ENCODE measurements around the gene PCDH11Y.
"Not testable (repeated sequence)": the region's sequence is repeated elsewhere in the genome, so short reads cannot be mapped to it uniquely, and the experiment has no call there.

DNA sequence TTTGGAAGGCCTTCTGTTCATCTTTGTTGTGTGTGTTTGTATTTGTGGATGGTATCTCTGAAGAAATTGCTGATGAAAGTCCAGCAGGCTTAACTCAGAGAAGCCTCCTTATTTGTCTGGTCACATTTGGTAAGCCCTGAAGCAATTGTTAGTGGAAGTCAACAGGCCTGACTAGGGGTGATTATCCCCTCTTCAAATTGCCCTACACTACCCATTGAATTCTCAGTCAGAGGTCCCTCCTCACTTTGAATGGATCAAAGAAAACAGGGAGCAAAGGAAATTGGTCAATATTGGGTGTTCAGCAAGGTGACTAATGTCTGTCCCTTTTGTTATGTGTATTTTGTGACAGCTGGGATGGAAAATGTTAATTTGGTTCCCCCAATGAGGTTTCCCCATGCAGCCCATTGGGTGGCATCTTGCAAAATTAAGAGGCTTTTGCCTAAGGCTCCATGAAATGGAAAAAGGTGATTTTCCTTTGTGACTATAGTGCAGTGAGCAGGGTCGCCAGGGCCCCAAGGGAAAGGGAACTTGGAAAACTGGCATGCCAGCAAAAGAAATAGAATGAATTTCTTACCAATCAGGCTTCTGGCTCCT lies 709.8 kb downstream of the PCDH11Y start:
- TF ChIP-seq, protein P1, sequence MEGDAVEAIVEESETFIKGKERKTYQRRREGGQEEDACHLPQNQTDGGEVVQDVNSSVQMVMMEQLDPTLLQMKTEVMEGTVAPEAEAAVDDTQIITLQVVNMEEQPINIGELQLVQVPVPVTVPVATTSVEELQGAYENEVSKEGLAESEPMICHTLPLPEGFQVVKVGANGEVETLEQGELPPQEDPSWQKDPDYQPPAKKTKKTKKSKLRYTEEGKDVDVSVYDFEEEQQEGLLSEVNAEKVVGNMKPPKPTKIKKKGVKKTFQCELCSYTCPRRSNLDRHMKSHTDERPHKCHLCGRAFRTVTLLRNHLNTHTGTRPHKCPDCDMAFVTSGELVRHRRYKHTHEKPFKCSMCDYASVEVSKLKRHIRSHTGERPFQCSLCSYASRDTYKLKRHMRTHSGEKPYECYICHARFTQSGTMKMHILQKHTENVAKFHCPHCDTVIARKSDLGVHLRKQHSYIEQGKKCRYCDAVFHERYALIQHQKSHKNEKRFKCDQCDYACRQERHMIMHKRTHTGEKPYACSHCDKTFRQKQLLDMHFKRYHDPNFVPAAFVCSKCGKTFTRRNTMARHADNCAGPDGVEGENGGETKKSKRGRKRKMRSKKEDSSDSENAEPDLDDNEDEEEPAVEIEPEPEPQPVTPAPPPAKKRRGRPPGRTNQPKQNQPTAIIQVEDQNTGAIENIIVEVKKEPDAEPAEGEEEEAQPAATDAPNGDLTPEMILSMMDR (IDR thresholded peaks at IDR 0.05), result not testable (repeated sequence)
- not testable (repeated sequence) for TF ChIP-seq EZH2 (IDR thresholded peaks at IDR 0.05; ENCODE audit: borderline replicate concordance, insufficient read depth, low read depth, low read length, poor library complexity, severe bottlenecking)
